ENCODE measurements around the gene ITGB5. TPM values are rescaled to one million over a fixed set of nuclear protein-coding genes. Genes with fewer than 3 reads are reported as not detected.

Gene ITGB5
- total RNA-seq, 1 donor from 2014 or later: 156 TPM

GRCh38 chr3:124854009-124854408 lies 33.2 kb downstream of the ITGB5 start:
- no peak overlapping the region for H3K4me3 ChIP-seq
- DNase-seq (ENCODE audit: extremely low spot score in 2 of 2): no peak
- H3K9me3 ChIP-seq: no peaks in the 10 kb centered on the region
- H3K27me3 ChIP-seq: no peaks in the 10 kb centered on the region
- intact Hi-C loops (cut with DNase I): no loop called here
- TF ChIP-seq POLR2A (IDR thresholded peaks at IDR 0.05) (no peak), CTCF (IDR thresholded peaks at IDR 0.05) (no peak)
- peaks cover 0 to 11% of the 10 kb centered on the region in 2 donors for H3K36me3 ChIP-seq
- H3K4me1 ChIP-seq: peaks cover 57% of the 10 kb centered on the region
- H3K27ac ChIP-seq: no peak overlapping the region

DNA sequence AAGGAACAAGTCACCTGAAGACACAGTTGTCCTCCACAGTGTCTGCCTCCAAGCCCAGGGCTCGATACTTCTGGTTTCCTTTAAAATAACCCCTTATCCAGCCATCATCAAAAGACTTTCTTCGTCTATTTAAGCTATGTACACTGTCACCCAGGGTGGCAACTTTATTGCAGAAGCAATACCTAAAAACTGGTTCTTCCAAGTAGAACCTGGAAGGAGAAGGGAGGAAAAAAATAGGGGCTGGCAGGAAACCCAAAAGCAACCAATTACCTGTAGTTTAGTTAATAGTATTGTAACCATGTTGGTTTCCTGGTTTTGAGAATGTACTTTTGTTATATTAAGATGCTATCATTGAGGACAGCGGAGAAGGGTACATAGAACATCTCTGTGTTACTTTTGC lies 33.7 kb downstream of the ITGB5 start:
- TF ChIP-seq POLR2AphosphoS5 (IDR thresholded peaks at IDR 0.05; ENCODE audit: insufficient read depth in 1 of 2, low read depth in 1 of 2) (no peak), CTCF (IDR thresholded peaks at IDR 0.05) (no peak), POLR2A (IDR thresholded peaks at IDR 0.05) (no peak)
- intact Hi-C loops (cut with DNase I): no loop called here
- H3K4me3 ChIP-seq: no peak overlapping the region
- no peaks in the 10 kb centered on the region for H3K9me3 ChIP-seq
- peaks cover 0 to 11% of the 10 kb centered on the region in 2 donors for H3K36me3 ChIP-seq
- DNase-seq (ENCODE audit: extremely low spot score in 2 of 2): no peak
- H3K27me3 ChIP-seq: no peaks in the 10 kb centered on the region
- H3K27ac ChIP-seq: peak overlapping the region; percentile 8
- H3K4me1 ChIP-seq: peaks cover 53% of the 10 kb centered on the region

- peak overlapping the region; percentile 74 for H3K27ac ChIP-seq
- TF ChIP-seq POLR2AphosphoS5 (IDR thresholded peaks at IDR 0.05; ENCODE audit: insufficient read depth in 1 of 2, low read depth in 1 of 2) (no peak), POLR2A (IDR thresholded peaks at IDR 0.05) (no peak), CTCF (IDR thresholded peaks at IDR 0.05) (no peak)
- H3K4me1 ChIP-seq: peaks cover 41% of the 10 kb centered on the region
- DNase-seq (ENCODE audit: extremely low spot score in 2 of 2): no peak
- no peaks in the 10 kb centered on the region for H3K27me3 ChIP-seq
- H3K36me3 ChIP-seq: peaks cover 0 to 11% of the 10 kb centered on the region in 2 donors
- intact Hi-C loops (cut with DNase I): no loop called here
- no peak overlapping the region for H3K4me3 ChIP-seq
- no peaks in the 10 kb centered on the region for H3K9me3 ChIP-seq
Observed at GRCh38 chr3:124851905-124852304, 35.3 kb downstream of the ITGB5 start.

- Histone ChIP-seq H3K4me3 (no peak overlapping the region), H3K36me3 (peaks cover 0 to 11% of the 10 kb centered on the region in 2 donors), H3K27me3 (no peaks in the 10 kb centered on the region), H3K27ac (peak overlapping the region; percentile 74), H3K4me1 (peaks cover 48% of the 10 kb centered on the region), H3K9me3 (no peaks in the 10 kb centered on the region)
- intact Hi-C loops (cut with DNase I): no loop called here
- TF ChIP-seq CTCF (IDR thresholded peaks at IDR 0.05) (no peak), POLR2A (IDR thresholded peaks at IDR 0.05) (no peak), POLR2AphosphoS5 (IDR thresholded peaks at IDR 0.05; ENCODE audit: insufficient read depth in 1 of 2, low read depth in 1 of 2) (no peak)
- DNase-seq (ENCODE audit: extremely low spot score in 2 of 2): no peak
Observed at GRCh38 chr3:124851136-124851535, 36.0 kb downstream of the ITGB5 start.

DNA sequence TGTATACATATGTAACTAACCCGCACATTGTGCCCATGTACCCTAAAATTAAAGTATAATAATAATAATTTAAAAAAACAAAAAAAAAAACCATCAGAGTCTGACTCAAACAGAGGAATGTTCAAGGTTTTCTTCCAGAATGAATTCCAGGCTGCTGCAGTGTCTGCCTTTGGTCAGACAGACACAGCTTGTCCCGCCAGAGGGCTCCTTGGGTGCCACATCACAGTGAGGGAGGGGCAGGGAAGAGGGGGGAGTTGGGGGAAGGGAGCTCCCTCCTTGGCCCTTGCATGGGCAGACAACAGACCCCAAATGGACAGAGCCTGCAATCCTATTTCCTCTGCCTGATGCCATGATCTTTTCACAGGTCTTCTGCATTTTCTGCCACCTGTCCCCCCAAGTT lies 36.5 kb downstream of the ITGB5 start:
- intact Hi-C loops (cut with DNase I): no loop called here
- no peak for DNase-seq (ENCODE audit: extremely low spot score in 2 of 2)
- H3K4me1 ChIP-seq: peaks cover 53% of the 10 kb centered on the region
- no peaks in the 10 kb centered on the region for H3K9me3 ChIP-seq
- TF ChIP-seq POLR2A (IDR thresholded peaks at IDR 0.05) (no peak), CTCF (IDR thresholded peaks at IDR 0.05) (no peak), POLR2AphosphoS5 (IDR thresholded peaks at IDR 0.05; ENCODE audit: insufficient read depth in 1 of 2, low read depth in 1 of 2) (no peak)
- H3K27ac ChIP-seq: peak overlapping the region; percentile 74
- H3K4me3 ChIP-seq: no peak overlapping the region
- H3K27me3 ChIP-seq: no peaks in the 10 kb centered on the region
- H3K36me3 ChIP-seq: peaks cover 0 to 11% of the 10 kb centered on the region in 2 donors
